Mesothelial cell of epicardium (in vitro differentiated cells): Measurements from ENCODE around the gene GPR183. TPM values are rescaled to one million over a fixed set of nuclear protein-coding genes. Genes with fewer than 3 reads are reported as not detected.
"Not testable (repeated sequence)": the region's sequence is repeated elsewhere in the genome, so short reads cannot be mapped to it uniquely, and the experiment has no call there.

Experiments used
- DNase-seq, 2 experiments: peaks; one replicate each; pipeline ENCODE4 v3.0.0; 2021; ENCODE audit warnings: low spot score in 2 of 2; ENCODE audit not compliant: unreplicated experiment in 2 of 2
- H3K27ac Mint-ChIP-seq: 2 replicates; pipeline ENCODE4 v1.8.0; 2021; ENCODE audit warnings: mixed read lengths
- H3K27me3 Mint-ChIP-seq: 2 replicates; pipeline ENCODE4 v1.8.0; 2021; ENCODE audit warnings: low read depth, mixed read lengths
- H3K36me3 Mint-ChIP-seq: 2 replicates; pipeline ENCODE4 v1.8.0; 2021; ENCODE audit warnings: mixed read lengths
- H3K4me1 Mint-ChIP-seq: 2 replicates; pipeline ENCODE4 v1.8.0; 2021; ENCODE audit warnings: mixed read lengths
- H3K4me3 Mint-ChIP-seq: 2 replicates; pipeline ENCODE4 v1.8.0; 2021; ENCODE audit warnings: mild to moderate bottlenecking, moderate library complexity, mixed read lengths
- H3K9me3 Mint-ChIP-seq: 2 replicates; pipeline ENCODE4 v1.8.0; 2021; ENCODE audit warnings: mixed read lengths
- microRNA-seq: library from miRNA; unstranded; fragments of <30 nt; microRNA quantifications from one replicate; pipeline ENCODE4 v1.2.0, GENCODE V29; 2021; ENCODE audit warnings: inconsistent platforms, mixed read lengths
- total RNA-seq: library from RNA; stranded (reverse); gene quantifications from 3 replicates; pipeline ENCODE4 v1.2.1, GENCODE V29; 2021
- TF ChIP-seq, protein P1 (sequence below): fragments of 200-600 bp; sonication (generic); IDR thresholded peaks from one replicate; pipeline ENCODE4 v1.5.0; 2021; ENCODE audit warnings: antibody characterized with exemption; ENCODE audit not compliant: unreplicated experiment

The GPR183 gene
- total RNA-seq, 1 donor from 2014 or later: 0.25 TPM

DNA sequence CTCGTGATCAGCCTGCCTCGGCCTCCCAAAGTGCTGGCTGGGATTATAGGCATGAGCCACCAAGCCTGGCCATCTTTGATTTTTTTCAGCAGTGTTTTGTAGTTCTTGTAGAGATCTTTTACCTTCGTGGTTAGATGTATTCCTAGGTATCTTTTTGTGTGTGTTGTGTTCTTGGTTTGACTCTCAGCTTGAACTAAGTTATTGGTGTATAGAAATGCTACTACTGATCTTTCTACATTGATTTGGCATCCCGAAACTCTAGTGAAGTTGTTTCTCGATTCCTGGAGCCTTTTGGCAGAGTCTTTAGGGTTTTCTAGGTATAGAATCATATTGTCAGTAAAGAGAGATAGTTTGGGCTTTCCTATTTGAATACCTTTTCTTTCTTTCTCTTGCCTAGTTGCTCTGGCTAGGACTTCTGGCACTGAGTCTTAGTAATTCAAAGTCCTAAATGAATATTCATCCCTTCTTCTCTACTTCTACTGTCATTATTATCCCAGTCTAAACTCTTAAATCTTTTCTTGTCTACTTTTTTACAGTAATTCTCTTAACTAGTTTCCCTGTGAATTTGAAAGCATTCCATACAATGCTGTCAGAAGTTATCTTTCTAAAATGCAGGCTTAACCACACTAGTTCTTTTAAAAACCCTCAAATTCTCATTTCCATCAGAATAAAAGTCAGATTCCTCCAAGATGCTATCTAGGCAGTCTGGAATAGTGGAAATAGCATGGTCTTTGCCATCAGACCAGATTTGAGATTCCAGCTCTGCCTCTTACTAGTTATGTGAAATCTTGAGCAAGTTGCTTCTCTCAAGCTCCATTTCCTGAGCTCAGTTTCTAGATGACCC, 56.0 kb downstream of the GPR183 start:
- no peak for DNase-seq
- peaks cover 6% of the 10 kb centered on the region for H3K9me3 Mint-ChIP-seq
- peaks cover 34% of the 10 kb centered on the region for H3K36me3 Mint-ChIP-seq
- no peaks in the 10 kb centered on the region for H3K27me3 Mint-ChIP-seq
- H3K4me1 Mint-ChIP-seq: no peaks in the 10 kb centered on the region
- TF ChIP-seq, protein P1, sequence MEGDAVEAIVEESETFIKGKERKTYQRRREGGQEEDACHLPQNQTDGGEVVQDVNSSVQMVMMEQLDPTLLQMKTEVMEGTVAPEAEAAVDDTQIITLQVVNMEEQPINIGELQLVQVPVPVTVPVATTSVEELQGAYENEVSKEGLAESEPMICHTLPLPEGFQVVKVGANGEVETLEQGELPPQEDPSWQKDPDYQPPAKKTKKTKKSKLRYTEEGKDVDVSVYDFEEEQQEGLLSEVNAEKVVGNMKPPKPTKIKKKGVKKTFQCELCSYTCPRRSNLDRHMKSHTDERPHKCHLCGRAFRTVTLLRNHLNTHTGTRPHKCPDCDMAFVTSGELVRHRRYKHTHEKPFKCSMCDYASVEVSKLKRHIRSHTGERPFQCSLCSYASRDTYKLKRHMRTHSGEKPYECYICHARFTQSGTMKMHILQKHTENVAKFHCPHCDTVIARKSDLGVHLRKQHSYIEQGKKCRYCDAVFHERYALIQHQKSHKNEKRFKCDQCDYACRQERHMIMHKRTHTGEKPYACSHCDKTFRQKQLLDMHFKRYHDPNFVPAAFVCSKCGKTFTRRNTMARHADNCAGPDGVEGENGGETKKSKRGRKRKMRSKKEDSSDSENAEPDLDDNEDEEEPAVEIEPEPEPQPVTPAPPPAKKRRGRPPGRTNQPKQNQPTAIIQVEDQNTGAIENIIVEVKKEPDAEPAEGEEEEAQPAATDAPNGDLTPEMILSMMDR: no peak
- H3K27ac Mint-ChIP-seq: no peak overlapping the region
- H3K4me3 Mint-ChIP-seq: no peak overlapping the region

DNA sequence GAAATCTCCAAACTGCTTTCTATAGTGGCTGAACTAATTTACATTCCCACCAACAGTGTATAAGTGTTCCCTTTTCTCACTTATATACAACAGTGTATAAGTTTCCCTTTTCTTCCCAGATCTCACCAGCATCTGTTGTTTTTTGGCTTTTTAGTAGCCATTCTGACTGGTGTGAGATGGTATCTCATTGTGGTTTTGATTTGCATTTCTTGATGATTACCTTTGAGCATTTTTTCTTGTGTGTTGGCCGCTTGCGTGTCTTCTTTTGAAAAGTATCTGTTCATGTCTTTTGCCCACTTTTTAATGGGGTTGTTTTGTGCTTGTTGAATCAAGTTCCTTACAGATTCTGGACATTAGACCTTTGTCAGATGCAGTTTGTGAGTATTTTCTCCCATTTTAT, 57.6 kb downstream of the GPR183 start:
- peaks cover 26% of the 10 kb centered on the region for H3K36me3 Mint-ChIP-seq
- H3K4me3 Mint-ChIP-seq, H3K27ac Mint-ChIP-seq, H3K4me1 Mint-ChIP-seq, H3K27me3 Mint-ChIP-seq, DNase-seq, H3K9me3 Mint-ChIP-seq: not testable (repeated sequence)

DNA sequence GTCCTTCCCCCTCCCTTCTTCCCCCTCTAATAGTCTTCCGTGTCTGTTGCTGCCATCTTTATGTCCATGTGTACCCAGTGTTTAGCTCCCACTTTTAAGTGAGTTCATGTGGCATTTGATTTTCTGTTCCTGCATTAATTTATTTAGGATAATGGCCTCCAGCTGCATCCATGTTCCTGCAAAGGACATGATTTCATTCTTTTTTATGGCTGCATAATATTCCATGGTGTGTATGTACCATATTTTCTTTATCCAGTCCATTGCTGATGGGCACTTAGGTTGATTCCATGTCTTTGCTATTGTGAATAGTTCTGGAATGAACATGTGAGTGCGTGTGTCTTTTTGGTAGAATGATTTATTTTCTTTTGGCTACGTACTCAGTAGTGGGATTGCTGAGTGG, 58.0 kb downstream of the GPR183 start:
- H3K36me3 Mint-ChIP-seq: peaks cover 28% of the 10 kb centered on the region
- DNase-seq, H3K27ac Mint-ChIP-seq: not testable (repeated sequence)

DNA sequence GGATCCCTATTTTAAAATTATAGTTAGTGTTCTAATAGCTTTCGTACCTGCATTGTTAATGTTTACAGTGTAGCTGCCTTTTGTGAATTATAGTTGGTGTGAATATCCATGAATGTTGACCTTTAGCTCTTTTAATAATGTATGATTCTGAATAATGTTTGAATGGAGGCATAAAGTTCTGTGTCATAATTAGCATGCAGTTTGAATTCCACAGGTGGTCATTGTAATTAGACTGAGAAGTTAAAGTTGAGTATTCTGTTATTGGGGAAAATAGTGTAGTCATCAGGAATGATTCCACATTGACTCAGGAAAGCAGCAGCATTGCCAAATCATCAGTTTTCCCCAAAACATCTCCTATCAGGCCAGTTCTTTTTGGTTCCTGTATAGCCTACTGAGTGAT, 61.1 kb downstream of the GPR183 start:
- Mint-ChIP-seq H3K9me3 (peaks cover 11% of the 10 kb centered on the region), H3K36me3 (peaks cover 40% of the 10 kb centered on the region), H3K4me1 (no peaks in the 10 kb centered on the region), H3K27me3 (no peaks in the 10 kb centered on the region), H3K27ac (no peak overlapping the region), H3K4me3 (no peak overlapping the region)
- TF ChIP-seq, protein P1: no peak
- no peak for DNase-seq

More for the DNA sequence above, 58.0 kb downstream of the GPR183 start:
- not testable (repeated sequence) for H3K4me3 Mint-ChIP-seq, H3K4me1 Mint-ChIP-seq, H3K9me3 Mint-ChIP-seq, H3K27me3 Mint-ChIP-seq

Small RNAs within 50 kb of the gene (microRNA-seq; reads per million reads assigned to microRNA genes)
- gene MIR623: not detected

Other genes starting within 250 kb of the GPR183 start
- gene UBAC2, start 106.5 kb downstream of the GPR183 start, total RNA-seq: 61.8 to 64.3 TPM (median 62.3 TPM) in 3 replicates
- not detected in 3 replicates for gene GPR18, start 49.0 kb downstream of the GPR183 start, total RNA-seq
- 105 to 107 TPM (median 106 TPM) in 3 replicates for gene TM9SF2, start 194.1 kb upstream of the GPR183 start, total RNA-seq